GM12801 (cell line): ENCODE results near the gene SLC25A3.

Experiments used
- CTCF ChIP-seq: IDR thresholded peaks from one replicate; pipeline ENCODE4 v1.5.1; 2011; ENCODE audit warnings: control low read depth; ENCODE audit not compliant: insufficient read length; ENCODE audit errors: extremely low read depth

The SLC25A3 gene

GRCh38 chr12:98601924-98602323 is 8.4 kb downstream of the SLC25A3 start:
- no peak for TF ChIP-seq CTCF

- TF ChIP-seq CTCF: no peak
These were observed 13.0 kb downstream of the SLC25A3 start for GRCh38 chr12:98606359-98606988.

- no peak for TF ChIP-seq CTCF
These were observed 17.1 kb downstream of the SLC25A3 start for GRCh38 chr12:98610596-98610995.

GRCh38 chr12:98612696-98613334 is 19.3 kb downstream of the SLC25A3 start:
- TF ChIP-seq CTCF: no peak

GRCh38 chr12:98618952-98619351 is 25.5 kb downstream of the SLC25A3 start:
- TF ChIP-seq CTCF: no peak

GRCh38 chr12:98635657-98636323 is 42.3 kb downstream of the SLC25A3 start:
- TF ChIP-seq CTCF: no peak

- no peak for TF ChIP-seq CTCF
These were observed 43.6 kb downstream of the SLC25A3 start for GRCh38 chr12:98637068-98637467.
